GM12875 (cell line): Measurements from ENCODE around the gene CAND1.

Source experiments
- H3K4me3 ChIP-seq: one replicate; pipeline ENCODE4 v1.5.1; 2011; ENCODE audit warnings: low read depth, low read length, control low read depth
- TF ChIP-seq, protein P1 (sequence below): IDR thresholded peaks from 2 replicates; pipeline ENCODE4 v1.5.1; 2011; ENCODE audit warnings: low read depth, mild to moderate bottlenecking, control low read depth, inconsistent platforms, low read length, moderate library complexity, borderline replicate concordance; ENCODE audit not compliant: insufficient read depth

Gene CAND1

DNA sequence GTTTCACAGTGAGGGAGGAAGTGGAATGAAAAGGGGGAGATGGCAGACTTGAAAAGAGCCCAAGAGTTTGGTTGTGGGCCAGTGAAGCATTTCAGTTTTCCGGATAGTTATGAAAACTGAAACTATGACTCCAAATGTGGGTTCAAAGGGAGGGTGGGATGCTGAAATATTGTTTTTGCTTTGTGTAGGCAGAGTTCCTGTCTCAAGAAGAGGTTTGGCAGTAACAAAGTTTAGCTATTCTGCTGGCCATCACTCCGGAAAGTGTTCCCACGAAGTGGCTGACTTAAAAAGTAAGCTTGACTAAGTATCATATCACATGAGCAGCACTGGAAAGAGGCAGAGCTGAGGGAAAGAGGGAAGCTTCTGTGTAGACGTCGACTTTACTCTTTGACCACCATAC is 85.2 kb downstream of the CAND1 start:
- TF ChIP-seq, protein P1, sequence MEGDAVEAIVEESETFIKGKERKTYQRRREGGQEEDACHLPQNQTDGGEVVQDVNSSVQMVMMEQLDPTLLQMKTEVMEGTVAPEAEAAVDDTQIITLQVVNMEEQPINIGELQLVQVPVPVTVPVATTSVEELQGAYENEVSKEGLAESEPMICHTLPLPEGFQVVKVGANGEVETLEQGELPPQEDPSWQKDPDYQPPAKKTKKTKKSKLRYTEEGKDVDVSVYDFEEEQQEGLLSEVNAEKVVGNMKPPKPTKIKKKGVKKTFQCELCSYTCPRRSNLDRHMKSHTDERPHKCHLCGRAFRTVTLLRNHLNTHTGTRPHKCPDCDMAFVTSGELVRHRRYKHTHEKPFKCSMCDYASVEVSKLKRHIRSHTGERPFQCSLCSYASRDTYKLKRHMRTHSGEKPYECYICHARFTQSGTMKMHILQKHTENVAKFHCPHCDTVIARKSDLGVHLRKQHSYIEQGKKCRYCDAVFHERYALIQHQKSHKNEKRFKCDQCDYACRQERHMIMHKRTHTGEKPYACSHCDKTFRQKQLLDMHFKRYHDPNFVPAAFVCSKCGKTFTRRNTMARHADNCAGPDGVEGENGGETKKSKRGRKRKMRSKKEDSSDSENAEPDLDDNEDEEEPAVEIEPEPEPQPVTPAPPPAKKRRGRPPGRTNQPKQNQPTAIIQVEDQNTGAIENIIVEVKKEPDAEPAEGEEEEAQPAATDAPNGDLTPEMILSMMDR: no peak
- no peak overlapping the region for H3K4me3 ChIP-seq

DNA sequence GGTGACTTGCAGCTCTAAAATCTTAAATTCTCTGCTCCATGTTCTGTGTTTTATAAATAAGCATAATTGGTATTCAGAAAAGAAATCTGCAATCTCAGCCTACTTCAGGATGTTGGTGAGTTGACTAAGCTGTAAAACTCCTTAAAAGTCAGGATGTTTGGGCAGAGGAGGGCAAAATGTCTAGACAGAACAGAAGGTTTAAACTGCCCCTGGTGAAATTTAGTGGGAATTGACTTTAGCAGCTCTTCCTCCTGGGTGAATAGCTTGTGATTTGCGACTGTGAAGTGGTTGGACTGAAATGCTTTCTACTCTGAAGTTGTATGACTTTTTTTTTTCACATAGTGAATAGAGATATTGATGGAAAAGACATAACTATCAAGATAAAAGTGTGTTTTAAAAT is 85.8 kb downstream of the CAND1 start:
- H3K4me3 ChIP-seq: no peak overlapping the region
- TF ChIP-seq, protein P1: no peak

DNA sequence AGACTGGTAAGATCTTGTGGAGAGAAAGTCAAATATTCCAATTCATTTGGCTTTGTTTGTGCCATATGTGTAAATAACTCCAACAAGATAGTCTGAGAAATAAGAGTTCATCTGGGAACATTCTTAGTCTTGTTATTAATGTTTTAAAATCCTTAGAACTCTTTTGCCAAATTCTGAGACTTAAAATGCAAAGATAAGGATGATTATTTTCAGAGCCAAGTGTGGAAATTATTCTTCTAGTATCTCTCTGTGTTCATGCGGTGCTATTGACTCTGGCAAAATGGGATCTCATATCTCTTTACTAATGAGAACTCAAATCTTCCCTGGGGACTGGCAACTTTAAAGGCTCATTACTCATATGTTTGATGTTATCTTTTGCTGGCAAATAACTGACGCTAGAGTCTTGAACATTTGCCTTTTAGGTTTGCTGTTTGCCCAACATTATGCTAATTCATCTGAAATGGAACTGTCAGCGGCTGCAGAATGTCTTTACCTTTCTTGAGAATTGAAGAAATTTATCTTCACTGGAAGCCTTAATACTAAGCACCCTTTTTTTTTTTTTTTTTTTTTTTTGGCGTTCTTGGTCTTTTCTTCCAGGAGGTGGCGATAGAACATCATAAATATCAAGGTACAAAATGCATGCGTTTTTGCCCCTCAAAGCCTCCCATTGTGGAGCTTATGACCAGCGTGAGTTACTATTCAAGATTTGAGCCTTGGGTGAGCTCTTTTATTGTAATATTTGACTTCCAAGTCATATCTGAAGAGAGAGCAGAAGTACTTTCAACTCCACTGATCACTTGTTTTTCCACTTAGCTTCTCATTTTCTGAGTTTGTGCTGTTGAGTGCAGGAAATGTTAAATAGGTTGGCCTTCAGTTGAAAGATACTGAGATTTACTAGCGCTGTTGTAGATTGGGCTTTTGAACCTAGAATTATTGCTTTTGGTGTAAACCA is 86.5 kb downstream of the CAND1 start:
- TF ChIP-seq, protein P1: peak; percentile 33; the same call in 1 of the 2 replicates

DNA sequence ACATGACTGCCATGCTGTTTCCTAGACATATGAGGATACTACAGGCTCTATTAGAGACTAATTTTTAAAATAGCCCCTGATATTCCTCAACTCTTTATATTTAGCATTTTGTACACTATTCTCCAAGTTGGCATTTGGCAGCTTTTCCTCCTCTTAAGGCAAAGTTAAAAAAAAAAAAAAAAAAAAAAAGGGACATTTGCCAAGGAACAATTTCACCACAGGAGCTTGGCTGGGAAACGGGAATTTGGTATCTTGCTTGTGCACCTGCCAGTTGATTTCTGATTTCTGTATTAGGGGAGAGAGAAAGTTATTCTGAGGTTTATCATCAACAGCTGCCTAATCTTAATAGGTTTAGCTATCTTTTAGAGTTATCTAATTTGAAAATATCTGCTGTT is 87.2 kb downstream of the CAND1 start:
- no peak overlapping the region for H3K4me3 ChIP-seq
- TF ChIP-seq, protein P1: no peak

More for the DNA sequence above, 86.5 kb downstream of the CAND1 start:
- H3K4me3 ChIP-seq: no peak overlapping the region

DNA sequence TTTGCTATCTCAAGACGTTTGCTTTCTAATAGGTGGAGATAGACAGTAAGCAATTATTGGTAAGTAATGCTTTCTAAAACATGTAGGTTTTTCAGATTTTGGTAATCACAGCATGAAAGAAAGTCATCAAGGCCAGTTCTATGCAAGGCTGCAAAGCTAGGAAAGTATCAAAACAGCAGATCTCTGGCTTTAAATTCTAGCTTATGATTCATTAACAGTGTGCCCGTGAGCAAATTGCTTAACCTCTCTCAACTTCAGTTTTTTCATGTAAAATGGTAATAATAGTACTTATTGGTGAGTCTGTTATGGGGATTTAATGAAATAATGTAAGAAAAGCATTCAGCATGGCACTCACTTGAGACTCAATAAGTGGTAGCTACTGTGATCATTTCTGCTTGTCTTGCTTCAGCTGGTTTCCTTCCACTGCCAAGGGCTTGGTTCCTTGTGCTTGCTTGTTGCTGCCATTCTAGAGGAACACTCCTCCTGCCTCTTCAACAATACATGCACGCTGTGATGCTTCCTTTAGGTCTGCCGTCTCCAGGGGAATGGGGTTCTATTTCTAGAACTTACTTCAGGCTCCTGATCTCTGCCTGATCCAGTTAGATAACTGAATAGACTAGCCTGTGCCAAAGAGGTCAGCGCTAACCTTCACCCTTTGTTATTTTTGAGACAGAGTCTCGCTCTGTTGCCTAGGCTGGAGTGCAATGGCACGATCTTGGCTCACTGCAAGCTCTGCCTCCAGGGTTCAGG is 88.4 kb downstream of the CAND1 start:
- no peak overlapping the region for H3K4me3 ChIP-seq
- TF ChIP-seq, protein P1: no peak

DNA sequence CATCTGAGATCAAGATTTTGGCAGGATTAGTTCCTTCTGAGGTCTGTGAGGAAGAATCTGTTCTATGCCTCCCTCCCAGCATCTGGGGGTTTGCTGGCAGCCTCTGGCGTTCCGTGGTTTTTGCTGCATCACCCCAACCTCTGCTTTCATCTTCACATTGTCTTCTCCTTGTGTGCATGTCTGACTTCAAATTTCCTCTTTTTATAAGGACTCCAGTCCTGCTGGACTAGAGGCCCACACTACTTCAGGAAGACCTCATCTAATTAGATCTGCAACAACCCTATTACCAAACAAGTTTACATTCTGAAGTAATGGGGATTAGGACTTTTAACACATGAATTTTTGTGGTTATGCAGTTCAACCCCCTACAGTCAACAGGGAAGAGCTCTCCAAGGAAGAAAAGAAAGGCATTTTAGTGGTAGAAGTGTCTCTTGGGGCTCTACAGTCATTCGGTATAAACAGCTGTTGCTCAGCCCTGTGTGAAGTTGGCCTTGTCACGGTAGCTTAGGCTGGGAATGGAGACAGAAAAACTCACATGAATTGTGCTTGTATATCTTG is 89.7 kb downstream of the CAND1 start:
- TF ChIP-seq, protein P1: no peak
- no peak overlapping the region for H3K4me3 ChIP-seq
